GM21447 (cell line): Measurements from ENCODE around the gene SYNPO2L.
"Not testable (repeated sequence)": the region's sequence is repeated elsewhere in the genome, so short reads cannot be mapped to it uniquely, and the experiment has no call there.

ENCODE experiments used
- ATAC-seq: cut with Tn5 transposase; IDR thresholded peaks from one replicate; pipeline ENCODE4 v1.9.1; 2021; ENCODE audit not compliant: unreplicated experiment

SYNPO2L gene

GRCh38 chr10:73625004-73625883, 30.6 kb downstream of the SYNPO2L start:
- ATAC-seq, result peak; percentile 39

- no peak for ATAC-seq
These were observed 32.8 kb downstream of the SYNPO2L start for GRCh38 chr10:73623056-73623455.

GRCh38 chr10:73620974-73621373, 34.9 kb downstream of the SYNPO2L start:
- ATAC-seq, result not testable (repeated sequence)

GRCh38 chr10:73617143-73617542, 38.7 kb downstream of the SYNPO2L start:
- not testable (repeated sequence) for ATAC-seq

GRCh38 chr10:73614720-73615119, 41.1 kb downstream of the SYNPO2L start:
- no peak for ATAC-seq

- ATAC-seq, result no peak
These were observed 46.7 kb downstream of the SYNPO2L start for GRCh38 chr10:73609116-73609515.

- ATAC-seq, result no peak
These were observed 54.3 kb downstream of the SYNPO2L start for GRCh38 chr10:73601486-73601921.

GRCh38 chr10:73597346-73597745, 58.5 kb downstream of the SYNPO2L start:
- no peak for ATAC-seq
